CD4-positive, alpha-beta memory T cell (primary cell): ENCODE results near the gene PPP1R12C. TPM values are rescaled to one million over a fixed set of nuclear protein-coding genes. Genes with fewer than 3 reads are reported as not detected.

ENCODE experiments used
- CTCF ChIA-PET: fragments of 350-600 bp; sonication (Branson Sonifier 250); formaldehyde crosslinking; loops from one replicate; lab custom pipeline; 2021; ENCODE audit warnings: inconsistent platforms; ENCODE audit not compliant: partially characterized antibody; lab: Charles Lee
- POLR2A ChIA-PET: fragments of 350-600 bp; sonication (Branson Sonifier 250); formaldehyde crosslinking; loops from one replicate; lab custom pipeline; 2021; ENCODE audit not compliant: partially characterized antibody; lab: Charles Lee
- DNase-seq, 5 donors: peaks; one replicate each; pipeline versions ENCODE4 v3.0.0 to v3.0.0-alpha.2; 2020 to 2022; ENCODE audit warnings: mixed read lengths in 1 of 5
- H3K27ac ChIP-seq: one replicate; pipeline ENCODE4 v1.7.0; 2013; ENCODE audit warnings: low read depth, low read length
- H3K27me3 ChIP-seq: 2 replicates; pipeline ENCODE4 v1.7.0; 2013; ENCODE audit warnings: mild to moderate bottlenecking, low read length, moderate library complexity; ENCODE audit not compliant: insufficient read depth
- H3K36me3 ChIP-seq: 2 replicates; pipeline ENCODE4 v1.7.0; 2013; ENCODE audit warnings: mild to moderate bottlenecking, low read length, moderate library complexity; ENCODE audit not compliant: insufficient read depth
- H3K4me1 ChIP-seq: 2 replicates; pipeline ENCODE4 v1.7.0; 2013; ENCODE audit warnings: mild to moderate bottlenecking, low read length, moderate library complexity; ENCODE audit not compliant: insufficient read depth
- H3K4me3 ChIP-seq, 2 donors: one replicate each; pipeline ENCODE4 v1.7.0; 2013; ENCODE audit warnings: low read length in 2 of 2, mild to moderate bottlenecking in 1 of 2
- H3K9me3 ChIP-seq, 2 donors: one replicate each; pipeline ENCODE4 v1.7.0; 2013; ENCODE audit warnings: low read length in 2 of 2, control low read depth in 1 of 2; ENCODE audit not compliant: control insufficient read depth in 1 of 2
- H3K27ac Mint-ChIP-seq, 7 donors: one replicate each; pipeline ENCODE4 v1.8.0; 2020 to 2021; ENCODE audit warnings: mixed read lengths in 7 of 7, mild to moderate bottlenecking in 6 of 7, inconsistent platforms in 3 of 7, moderate library complexity in 3 of 7
- H3K27me3 Mint-ChIP-seq, 2 donors: one replicate each; pipeline ENCODE4 v1.8.0; 2020 to 2021; ENCODE audit warnings: mixed read lengths in 2 of 2
- H3K36me3 Mint-ChIP-seq, 2 donors: one replicate each; pipeline ENCODE4 v1.8.0; 2020 to 2021; ENCODE audit warnings: mixed read lengths in 2 of 2, inconsistent platforms in 1 of 2, mild to moderate bottlenecking in 1 of 2
- H3K4me1 Mint-ChIP-seq, 4 donors: one replicate each; pipeline ENCODE4 v1.8.0; 2020 to 2021; ENCODE audit warnings: mixed read lengths in 4 of 4, mild to moderate bottlenecking in 1 of 4
- H3K4me3 Mint-ChIP-seq, 8 donors: one replicate each; pipeline ENCODE4 v1.8.0; 2020 to 2021; ENCODE audit warnings: mixed read lengths in 8 of 8, mild to moderate bottlenecking in 7 of 8, moderate library complexity in 6 of 8, inconsistent platforms in 3 of 8
- H3K9me3 Mint-ChIP-seq, 8 donors: one replicate each; pipeline ENCODE4 v1.8.0; 2020 to 2021; ENCODE audit warnings: mixed read lengths in 8 of 8, mild to moderate bottlenecking in 5 of 8, inconsistent platforms in 3 of 8, moderate library complexity in 1 of 8
- intact Hi-C: fragments of 100-400 bp; cut with micrococcal nuclease; formaldehyde crosslinking; loops from one replicate; pipeline ENCODE4 v1.15.1; 2023
- polyA plus RNA-seq, 2 donors: library from polyadenylated mRNA; unstranded; fragments of 300-500 nt; fragmentation: Illumina TruSeq; gene quantifications; one replicate each; pipeline ENCODE4 v1.2.3, GENCODE V29; 2021
- total RNA-seq, 2 experiments: library from RNA; stranded (reverse); gene quantifications; one replicate each; pipeline ENCODE4 v1.2.3, GENCODE V29; 2021

Gene PPP1R12C
- total and polyA plus RNA-seq, 4 experiments from 2014 or later = 1.4 to 165 (median 87.1) TPM

DNA sequence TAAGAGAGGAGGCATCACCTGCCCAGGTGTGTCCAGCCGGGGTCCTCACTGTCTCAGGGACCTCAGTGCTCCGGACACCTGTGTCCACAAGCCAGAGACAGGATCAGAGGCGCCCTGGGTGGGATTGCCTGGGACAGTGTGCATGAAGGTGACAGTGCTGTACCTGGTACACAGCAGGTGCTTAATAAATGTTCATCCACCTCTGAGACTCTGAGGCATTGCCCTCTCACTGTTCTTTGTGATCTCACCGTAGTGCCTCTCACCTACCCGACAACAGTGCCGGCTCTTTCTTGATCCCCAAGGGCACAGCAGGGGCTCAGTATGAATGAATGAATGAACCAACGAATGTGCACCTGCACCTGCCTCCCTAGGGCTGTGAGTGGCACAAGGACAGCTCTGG lies 63.7 kb downstream of the PPP1R12C start:
- Histone ChIP-seq H3K36me3 (peaks cover 24% of the 10 kb centered on the region), H3K27ac (no peak overlapping the region), H3K27me3 (no peaks in the 10 kb centered on the region), H3K4me1 (no peaks in the 10 kb centered on the region), H3K4me3 (no peak overlapping the region), H3K9me3 (no peaks in the 10 kb centered on the region)
- Mint-ChIP-seq H3K27me3 (no peaks in the 10 kb centered on the region), H3K4me1 (no peaks in the 10 kb centered on the region), H3K4me3 (no peak overlapping the region), H3K36me3 (peaks cover 47% of the 10 kb centered on the region in 2 donors), H3K9me3 (peaks cover 0 to 2% (median 0%) of the 10 kb centered on the region in 8 donors), H3K27ac (peak overlapping the region in 1 of 7 donors; percentile 4)
- ChIA-PET POLR2A (no interaction called here), CTCF (no interaction called here)
- DNase-seq = no peak
- intact Hi-C loops = no loop called here

DNA sequence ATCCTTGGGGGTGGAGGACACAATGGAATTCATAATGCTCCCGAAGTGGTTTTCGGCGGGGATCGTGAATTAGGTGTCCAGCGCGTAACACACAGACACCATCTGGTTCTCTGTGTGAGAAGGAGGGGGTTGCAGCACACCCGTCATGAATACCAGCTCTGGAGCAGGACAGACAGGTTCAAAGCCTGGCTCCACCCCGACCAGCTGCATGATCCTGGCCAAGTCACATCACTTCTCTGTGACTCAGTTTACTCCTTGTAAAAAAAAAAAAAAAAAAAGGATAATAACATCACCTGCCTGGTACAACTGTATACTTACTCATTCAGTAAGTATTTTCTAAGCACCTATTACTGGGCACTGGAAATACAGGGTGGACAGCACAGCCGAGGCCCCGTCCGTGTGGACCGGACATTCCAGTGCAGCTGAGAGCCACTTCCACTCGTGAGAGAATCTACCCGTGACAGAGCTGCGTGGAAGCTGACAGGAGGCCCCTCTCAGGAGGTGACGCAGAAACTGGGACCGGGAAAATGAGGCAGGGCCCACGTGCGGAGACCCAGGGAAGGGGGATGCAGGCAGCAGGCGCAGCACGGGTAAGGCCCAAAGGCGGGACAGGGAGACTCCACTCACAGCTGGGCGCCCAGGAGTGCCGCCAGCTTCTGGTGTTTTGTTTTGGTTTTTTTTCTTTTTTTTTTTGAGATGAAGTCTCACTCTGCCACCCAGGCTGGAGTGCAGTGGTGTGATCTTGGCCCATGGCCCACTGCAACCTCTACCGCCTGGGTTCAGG lies 66.5 kb downstream of the PPP1R12C start:
- Histone ChIP-seq H3K9me3 (no peaks in the 10 kb centered on the region), H3K36me3 (peaks cover 38% of the 10 kb centered on the region), H3K27me3 (no peaks in the 10 kb centered on the region), H3K27ac (no peak overlapping the region), H3K4me1 (no peaks in the 10 kb centered on the region), H3K4me3 (no peak overlapping the region)
- POLR2A ChIA-PET = interaction anchor here (1.1 kb wide), 1 partner anchor 11 kb away, joined by 3 read pairs; no protein-coding TSS in a partner anchor
- intact Hi-C loops = no loop called here
- no peaks in the 10 kb centered on the region for H3K4me1 Mint-ChIP-seq
- H3K4me3 Mint-ChIP-seq = no peak overlapping the region
- H3K27me3 Mint-ChIP-seq = no peaks in the 10 kb centered on the region
- DNase-seq = no peak
- peaks cover 31 to 55% of the 10 kb centered on the region in 2 donors for H3K36me3 Mint-ChIP-seq
- no peaks in the 10 kb centered on the region for H3K9me3 Mint-ChIP-seq
- H3K27ac Mint-ChIP-seq = no peak overlapping the region
- CTCF ChIA-PET = interaction anchor here (0.6 kb wide), 1 partner anchor 39 kb away, joined by 3 read pairs; no protein-coding TSS in a partner anchor

DNA sequence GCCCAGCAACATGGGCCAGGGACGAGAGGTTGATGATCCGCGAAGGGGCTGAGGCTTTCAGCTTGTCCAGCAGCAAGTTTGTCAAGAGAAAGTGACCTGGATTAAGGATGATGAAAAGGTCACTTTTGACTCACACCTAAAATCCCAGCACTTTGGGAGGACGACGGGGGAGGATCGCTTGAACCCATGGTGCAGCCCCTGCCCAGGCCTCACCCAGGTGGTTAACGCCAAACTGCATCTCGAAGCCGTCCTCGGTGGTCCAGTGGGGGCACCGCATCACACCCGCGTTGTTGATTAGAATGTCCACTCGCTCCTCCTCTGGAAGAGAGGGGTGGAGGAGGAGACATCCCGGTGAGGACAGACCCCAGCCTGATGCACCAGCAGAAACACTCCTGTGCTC lies 69.0 kb downstream of the PPP1R12C start:
- H3K4me1 ChIP-seq = no peaks in the 10 kb centered on the region
- intact Hi-C loops = no loop called here
- H3K36me3 Mint-ChIP-seq = peaks cover 25 to 52% of the 10 kb centered on the region in 2 donors
- no peak for DNase-seq
- H3K9me3 Mint-ChIP-seq = no peaks in the 10 kb centered on the region
- H3K36me3 ChIP-seq = peaks cover 42% of the 10 kb centered on the region
- no peak overlapping the region for H3K4me3 Mint-ChIP-seq
- H3K4me1 Mint-ChIP-seq = no peaks in the 10 kb centered on the region
- no peak overlapping the region for H3K27ac Mint-ChIP-seq
- ChIA-PET CTCF (no interaction called here), POLR2A (no interaction called here)
- no peaks in the 10 kb centered on the region for H3K27me3 ChIP-seq
- no peak overlapping the region for H3K4me3 ChIP-seq
- H3K9me3 ChIP-seq = no peaks in the 10 kb centered on the region
- H3K27ac ChIP-seq = no peak overlapping the region
- H3K27me3 Mint-ChIP-seq = no peaks in the 10 kb centered on the region

DNA sequence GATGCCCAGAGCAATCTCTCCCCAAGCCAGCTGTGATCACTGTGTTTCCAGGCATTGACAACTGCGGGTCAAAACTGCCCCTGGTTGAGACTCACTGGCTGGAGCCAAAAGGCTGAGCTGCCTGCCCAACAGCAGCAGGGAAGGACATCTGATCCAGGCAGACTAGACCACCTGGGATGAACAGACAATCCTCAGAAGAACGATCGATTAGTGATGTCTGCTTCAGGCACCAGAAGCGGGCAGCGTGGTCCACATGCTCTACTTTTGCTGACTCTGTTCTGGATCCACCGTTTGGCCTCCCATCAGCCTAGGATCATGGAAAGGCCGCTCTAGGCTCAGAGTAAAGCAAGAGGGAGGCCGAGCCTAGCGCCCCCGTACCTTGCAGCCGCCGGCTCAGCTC lies 69.5 kb downstream of the PPP1R12C start:
- CTCF ChIA-PET = no interaction called here
- DNase-seq = no peak
- H3K36me3 ChIP-seq = peaks cover 42% of the 10 kb centered on the region

DNA sequence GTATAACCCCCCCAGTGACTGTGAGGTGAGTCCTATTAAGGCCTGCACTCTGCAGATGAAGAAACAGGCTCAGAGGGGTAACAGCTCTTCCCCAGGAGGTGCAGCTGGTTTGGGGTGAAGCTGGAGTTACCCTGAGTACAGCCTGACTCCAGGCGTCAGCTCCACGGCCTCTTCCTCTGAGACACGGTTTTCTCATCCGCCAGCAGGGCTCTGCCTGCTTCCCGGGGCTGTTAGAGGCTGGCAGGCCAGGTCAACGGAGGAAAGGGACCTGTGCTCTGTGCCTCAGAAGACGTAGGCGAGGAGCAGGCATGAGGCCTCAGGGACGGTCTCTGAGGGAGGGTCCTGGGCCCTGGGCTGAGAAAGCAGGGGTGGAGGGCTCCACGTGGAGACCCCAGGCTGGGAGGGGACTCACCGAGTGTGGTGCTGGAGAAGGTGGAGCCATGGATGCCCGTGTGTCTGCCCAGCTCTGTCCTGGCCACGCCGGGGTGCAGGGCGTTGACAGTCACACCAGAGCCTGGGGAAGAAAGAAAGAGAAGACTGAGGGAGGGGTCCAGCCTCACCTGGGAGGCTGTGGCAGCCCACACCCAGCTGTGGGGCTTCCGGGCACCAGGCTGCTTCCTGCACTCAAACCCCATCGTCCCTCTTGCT lies 70.3 kb downstream of the PPP1R12C start:
- Mint-ChIP-seq H3K4me1 (peaks cover 6 to 10% (median 7%) of the 10 kb centered on the region in 4 donors), H3K27ac (peak overlapping the region in 1 of 7 donors; percentile 46), H3K4me3 (no peak overlapping the region), H3K27me3 (no peaks in the 10 kb centered on the region), H3K9me3 (no peaks in the 10 kb centered on the region), H3K36me3 (peaks cover 18 to 50% of the 10 kb centered on the region in 2 donors)
- ChIA-PET POLR2A (no interaction called here), CTCF (no interaction called here)
- H3K36me3 ChIP-seq = peaks cover 42% of the 10 kb centered on the region
- H3K27ac ChIP-seq = no peak overlapping the region
- DNase-seq = no peak
- no peaks in the 10 kb centered on the region for H3K9me3 ChIP-seq
- no peaks in the 10 kb centered on the region for H3K27me3 ChIP-seq
- peaks cover 8% of the 10 kb centered on the region for H3K4me1 ChIP-seq
- no peak overlapping the region for H3K4me3 ChIP-seq
- intact Hi-C loops = no loop called here

More for the DNA sequence above, 69.5 kb downstream of the PPP1R12C start:
- Mint-ChIP-seq H3K4me1 (peaks cover 0 to 1% (median 0%) of the 10 kb centered on the region in 4 donors), H3K27ac (peak overlapping the region in 1 of 7 donors; percentile 46), H3K36me3 (peaks cover 22 to 50% of the 10 kb centered on the region in 2 donors), H3K4me3 (no peak overlapping the region), H3K9me3 (no peaks in the 10 kb centered on the region), H3K27me3 (no peaks in the 10 kb centered on the region)
- no peaks in the 10 kb centered on the region for H3K4me1 ChIP-seq
- POLR2A ChIA-PET = no interaction called here
- H3K27ac ChIP-seq = no peak overlapping the region
- no peaks in the 10 kb centered on the region for H3K27me3 ChIP-seq
- H3K4me3 ChIP-seq = no peak overlapping the region
- intact Hi-C loops = no loop called here
- no peaks in the 10 kb centered on the region for H3K9me3 ChIP-seq

DNA sequence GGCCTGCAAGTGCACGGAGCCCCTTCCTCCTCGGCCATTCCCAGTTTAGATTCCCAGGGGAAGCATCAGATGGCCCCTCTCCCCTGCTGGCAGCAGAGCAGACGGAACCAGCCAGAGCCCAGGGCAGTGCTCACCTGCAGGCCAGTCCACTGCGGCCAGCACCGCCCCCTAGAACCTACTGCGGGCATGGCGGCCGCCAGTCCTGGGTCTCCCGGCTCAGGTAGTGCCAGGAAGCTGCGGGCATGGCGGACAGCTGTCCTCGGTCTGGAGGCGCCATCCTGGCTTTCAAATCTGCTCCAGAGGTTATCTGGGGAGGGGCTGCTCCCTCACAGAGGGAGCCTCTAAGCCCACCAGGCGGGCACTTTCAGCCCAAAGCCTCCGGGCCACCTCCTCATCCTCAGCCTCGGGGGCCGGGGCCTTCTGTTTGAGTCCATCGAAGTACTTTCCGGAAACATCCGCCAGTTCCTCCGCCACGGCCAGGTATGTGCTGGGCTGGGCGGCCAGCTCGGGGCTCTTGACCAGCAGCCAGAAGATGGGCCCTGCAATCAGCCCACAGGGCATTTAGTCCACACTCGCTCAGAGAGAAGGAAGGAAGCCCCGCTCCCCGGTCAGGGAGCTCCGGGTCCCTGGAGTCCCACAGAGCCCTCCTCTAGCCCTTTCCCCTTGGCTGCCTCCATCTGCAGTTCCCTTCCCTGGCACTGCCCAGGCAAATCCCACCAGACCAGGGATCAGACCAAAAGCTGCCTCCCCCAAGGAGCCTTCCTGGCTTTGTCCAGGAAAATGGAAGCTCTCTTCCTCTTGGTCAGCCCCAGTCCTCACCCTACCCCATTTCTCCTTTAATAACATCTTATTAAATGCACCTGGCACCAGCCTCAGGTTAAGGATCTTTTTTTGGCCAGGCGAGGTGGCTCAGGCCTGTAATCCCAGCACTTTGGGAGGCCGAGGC lies 72.4 kb downstream of the PPP1R12C start:
- Mint-ChIP-seq H3K27ac (peak overlapping the region in 1 of 7 donors; percentile 9), H3K4me1 (peaks cover 14 to 25% (median 17%) of the 10 kb centered on the region in 4 donors), H3K27me3 (no peaks in the 10 kb centered on the region), H3K4me3 (no peak overlapping the region), H3K36me3 (peaks cover 10 to 42% of the 10 kb centered on the region in 2 donors), H3K9me3 (no peaks in the 10 kb centered on the region)
- intact Hi-C loops = no loop called here
- Histone ChIP-seq H3K27ac (no peak overlapping the region), H3K27me3 (no peaks in the 10 kb centered on the region), H3K4me1 (peaks cover 17% of the 10 kb centered on the region), H3K9me3 (no peaks in the 10 kb centered on the region), H3K4me3 (no peak overlapping the region), H3K36me3 (peaks cover 39% of the 10 kb centered on the region)
- CTCF ChIA-PET = no interaction called here
- DNase-seq = no peak
- POLR2A ChIA-PET = no interaction called here
